Dendritic cell treated with granulocyte-macrophage colony-stimulating factor and Interleukin-4, amounts not matched to agents 40 ng/mL and 50 ng/mL, for 4 days (primary cell): ENCODE data around the gene CHTOP.
A peak's percentile ranks its signal among the peaks of the same experiment; 100 is the strongest.

Experiments
- H3K27ac Mint-ChIP-seq: one replicate; pipeline ENCODE4 v1.8.0; 2022; ENCODE audit warnings: mild to moderate bottlenecking, mixed read lengths
- H3K27me3 Mint-ChIP-seq: one replicate; pipeline ENCODE4 v1.8.0; 2022; ENCODE audit warnings: mild to moderate bottlenecking, mixed read lengths
- H3K36me3 Mint-ChIP-seq: one replicate; pipeline ENCODE4 v1.8.0; 2022; ENCODE audit warnings: low read depth, mixed read lengths
- H3K4me1 Mint-ChIP-seq: one replicate; pipeline ENCODE4 v1.8.0; 2022; ENCODE audit warnings: low read depth, mixed read lengths
- H3K4me3 Mint-ChIP-seq: one replicate; pipeline ENCODE4 v1.8.0; 2022; ENCODE audit warnings: mild to moderate bottlenecking, moderate library complexity, mixed read lengths
- H3K9me3 Mint-ChIP-seq: one replicate; pipeline ENCODE4 v1.8.0; 2022; ENCODE audit warnings: mixed read lengths
- intact Hi-C: fragments of 100-400 bp; cut with micrococcal nuclease; formaldehyde crosslinking; loops from one replicate; pipeline ENCODE4 v1.15.0; 2022

Gene CHTOP

DNA sequence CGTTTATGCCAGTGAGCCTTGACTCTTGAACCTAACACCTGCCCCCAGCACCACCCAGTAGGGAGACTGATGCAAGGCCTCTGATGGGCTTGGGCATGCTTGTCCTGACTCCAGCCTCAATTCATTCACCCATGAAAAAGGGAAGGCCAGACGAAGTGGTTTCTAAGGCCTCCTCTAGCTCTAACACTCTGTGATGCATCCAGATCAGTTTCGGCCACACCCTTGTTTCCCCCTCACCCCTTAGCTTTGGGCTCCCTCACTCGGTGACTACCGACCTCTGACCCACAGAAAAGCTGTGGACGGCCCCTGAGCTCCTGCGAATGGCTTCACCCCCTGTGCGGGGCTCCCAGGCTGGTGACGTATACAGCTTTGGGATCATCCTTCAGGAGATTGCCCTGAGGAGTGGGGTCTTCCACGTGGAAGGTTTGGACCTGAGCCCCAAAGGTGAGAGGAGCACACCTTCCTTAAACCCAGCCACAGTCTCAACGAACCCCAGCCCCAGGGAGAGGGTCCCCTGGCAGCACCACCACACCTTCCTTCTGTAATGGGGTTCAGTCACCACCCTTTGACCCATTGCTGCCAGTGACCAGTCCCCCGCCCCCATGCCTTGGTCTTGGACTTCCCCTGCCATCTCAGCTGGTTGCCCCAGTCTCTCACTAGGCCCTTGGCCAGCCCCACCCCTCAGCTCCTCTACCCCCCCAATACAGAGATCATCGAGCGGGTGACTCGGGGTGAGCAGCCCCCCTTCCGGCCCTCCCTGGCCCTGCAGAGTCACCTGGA lies 53.7 kb downstream of the CHTOP start:
- Mint-ChIP-seq H3K36me3 (peaks cover 51% of the 10 kb centered on the region), H3K27ac (peak overlapping the region; percentile 55), H3K4me3 (no peak overlapping the region), H3K9me3 (no peaks in the 10 kb centered on the region), H3K27me3 (peaks cover 16% of the 10 kb centered on the region), H3K4me1 (peaks cover 32% of the 10 kb centered on the region)
- intact Hi-C loops = no loop called here

- H3K4me1 Mint-ChIP-seq = peaks cover 32% of the 10 kb centered on the region
- peaks cover 51% of the 10 kb centered on the region for H3K36me3 Mint-ChIP-seq
- peaks cover 16% of the 10 kb centered on the region for H3K27me3 Mint-ChIP-seq
- no peaks in the 10 kb centered on the region for H3K9me3 Mint-ChIP-seq
- intact Hi-C loops = no loop called here
- peak overlapping the region; percentile 55 for H3K27ac Mint-ChIP-seq
- H3K4me3 Mint-ChIP-seq = no peak overlapping the region
Measured at GRCh38 chr1:153688276-153688675, 54.4 kb downstream of the CHTOP start.

DNA sequence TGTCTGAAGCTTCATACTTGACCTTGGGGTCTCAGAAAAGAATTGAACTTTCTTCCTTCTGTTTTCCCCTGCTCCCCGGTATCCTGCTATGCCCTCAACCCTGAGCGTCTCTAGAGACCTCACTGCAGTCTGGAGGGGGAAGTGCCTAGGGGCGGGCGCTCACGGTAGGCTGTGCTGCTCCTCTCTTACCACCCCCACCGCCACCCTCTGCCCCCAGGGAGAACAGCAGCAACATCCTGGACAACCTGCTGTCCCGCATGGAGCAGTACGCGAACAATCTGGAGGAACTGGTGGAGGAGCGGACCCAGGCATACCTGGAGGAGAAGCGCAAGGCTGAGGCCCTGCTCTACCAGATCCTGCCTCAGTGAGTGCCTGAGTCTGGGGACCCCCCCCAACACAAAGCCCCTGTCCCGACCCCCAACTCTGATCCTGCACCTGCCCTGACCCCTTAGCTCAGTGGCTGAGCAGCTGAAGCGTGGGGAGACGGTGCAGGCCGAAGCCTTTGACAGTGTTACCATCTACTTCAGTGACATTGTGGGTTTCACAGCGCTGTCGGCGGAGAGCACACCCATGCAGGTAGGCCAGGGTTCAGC lies 55.0 kb downstream of the CHTOP start:
- Mint-ChIP-seq H3K27ac (peak overlapping the region; percentile 55), H3K27me3 (peaks cover 13% of the 10 kb centered on the region), H3K4me1 (peaks cover 27% of the 10 kb centered on the region), H3K4me3 (no peak overlapping the region), H3K36me3 (peaks cover 46% of the 10 kb centered on the region), H3K9me3 (no peaks in the 10 kb centered on the region)
- intact Hi-C loops = no loop called here

- Mint-ChIP-seq H3K27ac (no peak overlapping the region), H3K4me1 (peaks cover 23% of the 10 kb centered on the region), H3K9me3 (no peaks in the 10 kb centered on the region), H3K36me3 (peaks cover 18% of the 10 kb centered on the region), H3K4me3 (no peak overlapping the region), H3K27me3 (peaks cover 1% of the 10 kb centered on the region)
- intact Hi-C loops = no loop called here
Measured at GRCh38 chr1:153693466-153693865, 59.6 kb downstream of the CHTOP start.
